ENCODE data around the gene CCDC102A. TPM values are rescaled to one million over a fixed set of nuclear protein-coding genes. Genes with fewer than 3 reads are reported as not detected.

The CCDC102A gene
- total RNA-seq, 2 donors from 2014 or later, result 16.7 to 21.2 TPM

DNA sequence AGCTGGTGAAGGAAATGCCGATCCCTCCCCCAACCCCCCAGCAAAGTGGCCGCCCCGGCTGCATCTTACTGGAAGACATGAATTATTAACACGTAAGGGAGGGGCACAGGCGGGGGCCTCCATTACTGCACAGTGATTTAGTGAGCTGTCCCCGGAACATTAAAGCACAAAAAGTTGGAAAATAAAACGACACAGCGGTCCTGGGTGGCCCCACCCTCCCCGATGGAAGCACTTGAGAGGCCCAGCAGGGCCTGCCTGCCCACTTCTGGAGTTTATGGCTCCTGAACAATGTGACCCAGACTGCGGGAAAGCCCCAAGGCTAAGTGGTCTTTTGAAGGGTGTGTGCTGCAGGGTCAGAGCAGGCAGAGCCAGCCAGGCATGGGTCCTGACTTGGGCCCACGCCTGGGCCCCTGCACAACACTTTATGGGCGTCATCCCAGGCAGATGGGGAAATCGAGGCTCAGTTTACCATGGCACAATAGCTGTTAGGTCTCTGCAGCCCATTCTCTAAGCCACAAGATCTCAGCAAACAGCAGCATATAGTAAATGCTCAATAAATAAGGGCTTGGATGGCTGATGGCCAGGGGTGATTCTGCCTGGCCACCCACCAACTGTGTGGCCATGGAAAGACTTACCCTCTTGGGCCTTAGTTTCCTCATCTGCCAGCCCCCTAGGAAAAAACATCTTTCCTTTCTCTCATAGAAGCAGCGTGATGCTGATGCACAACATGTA, 22.8 kb downstream of the CCDC102A start:
- H3K4me3 Mint-ChIP-seq, result no peak overlapping the region

DNA sequence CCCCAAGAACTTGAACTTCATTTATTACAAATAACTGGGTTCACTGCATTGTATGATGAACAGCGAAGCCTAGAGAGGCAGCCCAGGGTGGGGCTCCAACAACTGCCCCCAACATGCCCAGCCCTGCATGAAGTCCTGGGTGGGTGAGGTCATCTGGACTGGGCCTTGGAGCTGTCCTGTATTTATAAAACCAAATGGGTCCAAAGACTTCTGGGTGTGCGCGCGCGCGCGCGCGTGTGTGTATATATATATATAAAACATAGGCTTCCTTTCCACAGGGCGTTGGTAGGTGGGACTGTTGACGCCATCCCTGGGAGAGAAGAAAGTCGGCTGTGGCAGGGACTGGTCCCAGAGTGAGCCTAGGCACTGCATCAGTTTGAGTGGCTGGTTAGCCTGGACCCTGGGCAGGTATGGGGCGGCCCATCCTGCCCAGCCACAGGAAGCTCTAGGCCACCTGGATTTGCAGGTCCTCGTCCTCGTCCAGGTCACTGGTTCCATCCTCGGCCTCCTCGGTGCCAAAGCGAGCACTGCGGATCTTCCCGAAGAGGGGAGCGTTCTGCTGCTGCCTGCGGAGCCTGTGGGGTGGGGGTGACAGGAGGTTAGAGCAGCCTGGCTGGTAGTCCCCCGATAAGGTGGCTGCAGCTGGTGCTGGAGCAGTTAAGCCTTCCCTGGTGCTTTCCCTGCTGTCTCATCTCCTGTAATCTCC, 23.9 kb downstream of the CCDC102A start:
- H3K4me3 Mint-ChIP-seq, result no peak overlapping the region
- no peak for ATAC-seq (replicated peaks)
- H3K4me1 Mint-ChIP-seq, result no peaks in the 10 kb centered on the region

More for the DNA sequence above, 22.8 kb downstream of the CCDC102A start:
- Mint-ChIP-seq H3K27ac (no peak overlapping the region), H3K27me3 (no peaks in the 10 kb centered on the region), H3K9me3 (no peaks in the 10 kb centered on the region), H3K36me3 (ENCODE audit: low read depth) (peaks cover 31% of the 10 kb centered on the region), H3K4me1 (no peaks in the 10 kb centered on the region)
- ATAC-seq (replicated peaks), result no peak

DNA sequence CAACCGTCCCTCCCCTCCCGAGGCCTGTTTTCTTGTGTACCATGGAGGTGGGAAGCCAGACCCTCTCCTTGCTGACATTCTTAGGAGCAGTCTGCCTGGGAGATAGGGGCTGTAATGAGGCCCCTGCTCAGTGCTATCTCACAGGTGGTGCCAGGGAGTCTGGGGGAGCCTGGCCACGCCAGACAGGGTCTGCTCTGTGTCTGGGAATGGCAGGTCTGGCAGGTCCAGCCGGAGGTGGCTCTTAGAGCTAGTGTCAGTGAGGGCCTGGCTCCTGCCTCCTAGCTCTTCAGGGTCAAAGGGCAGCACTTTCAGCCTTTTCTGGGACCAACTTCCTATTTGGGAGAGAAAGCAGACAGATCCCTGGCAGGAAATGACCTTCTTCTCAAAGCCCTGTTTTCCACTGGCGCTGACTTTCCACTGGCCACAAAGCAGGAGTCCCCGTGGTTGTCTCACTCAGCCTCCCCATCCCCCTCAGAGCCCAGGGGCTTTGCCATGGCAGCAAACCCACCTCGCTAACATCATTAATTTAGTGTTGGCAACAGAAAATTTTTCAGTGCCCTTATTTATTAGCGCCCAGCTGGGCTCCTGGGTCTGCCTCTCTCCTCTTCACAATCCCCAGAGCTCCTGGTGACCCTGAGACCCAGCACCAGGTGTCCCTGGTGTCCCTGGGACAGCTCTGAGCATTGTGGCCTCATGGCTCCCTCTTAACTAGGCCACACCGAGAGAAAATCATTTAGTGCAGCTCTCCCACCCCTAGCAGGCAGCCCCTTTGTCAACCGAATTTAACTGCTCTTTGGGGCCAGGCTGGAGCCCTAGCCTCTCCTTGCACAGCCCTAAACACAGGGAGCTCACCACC, 26.1 kb downstream of the CCDC102A start:
- Mint-ChIP-seq H3K4me3 (no peak overlapping the region), H3K27me3 (no peaks in the 10 kb centered on the region), H3K4me1 (no peaks in the 10 kb centered on the region), H3K9me3 (no peaks in the 10 kb centered on the region), H3K36me3 (ENCODE audit: low read depth) (peaks cover 14% of the 10 kb centered on the region), H3K27ac (no peak overlapping the region)
- no peak for ATAC-seq (replicated peaks)

More for the DNA sequence above, 23.9 kb downstream of the CCDC102A start:
- Mint-ChIP-seq H3K9me3 (no peaks in the 10 kb centered on the region), H3K27me3 (no peaks in the 10 kb centered on the region), H3K36me3 (ENCODE audit: low read depth) (peaks cover 28% of the 10 kb centered on the region), H3K27ac (no peak overlapping the region)

DNA sequence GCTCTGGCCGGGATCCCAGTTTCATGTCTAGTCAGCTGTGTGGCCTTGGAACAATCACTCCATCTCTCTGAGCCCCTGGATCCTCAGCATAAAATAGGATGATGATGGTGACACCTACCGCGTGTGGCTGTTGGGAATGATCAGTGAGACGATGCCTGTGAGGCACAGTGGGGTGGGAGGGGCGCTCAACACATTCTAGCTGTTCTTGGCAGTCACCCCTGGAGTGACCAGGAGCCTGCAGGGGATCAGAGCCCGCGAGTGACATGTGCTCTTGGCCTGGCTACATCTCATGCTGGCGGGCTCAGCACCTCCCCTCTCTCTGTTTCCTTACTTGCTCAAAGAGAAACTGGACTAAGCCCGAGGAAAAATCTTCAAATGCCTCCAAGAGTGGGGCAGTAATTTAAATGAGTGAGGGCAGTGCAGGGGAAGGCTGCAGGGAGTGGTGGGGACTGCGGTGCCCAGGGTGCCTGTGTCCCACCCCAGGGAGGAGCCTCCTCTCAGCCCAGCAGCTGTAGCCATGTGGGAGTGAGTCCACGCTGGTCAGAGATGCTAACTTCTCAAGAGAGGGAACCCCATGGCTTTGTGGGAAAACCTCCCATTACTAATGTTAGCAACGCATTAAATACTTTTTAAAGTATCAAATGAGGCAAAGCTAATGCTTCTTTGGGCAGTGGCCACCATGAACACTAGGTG, 27.0 kb downstream of the CCDC102A start:
- Mint-ChIP-seq H3K9me3 (no peaks in the 10 kb centered on the region), H3K27ac (no peak overlapping the region), H3K36me3 (ENCODE audit: low read depth) (peaks cover 12% of the 10 kb centered on the region), H3K4me1 (no peaks in the 10 kb centered on the region), H3K4me3 (no peak overlapping the region), H3K27me3 (no peaks in the 10 kb centered on the region)
- no peak for ATAC-seq (replicated peaks)

DNA sequence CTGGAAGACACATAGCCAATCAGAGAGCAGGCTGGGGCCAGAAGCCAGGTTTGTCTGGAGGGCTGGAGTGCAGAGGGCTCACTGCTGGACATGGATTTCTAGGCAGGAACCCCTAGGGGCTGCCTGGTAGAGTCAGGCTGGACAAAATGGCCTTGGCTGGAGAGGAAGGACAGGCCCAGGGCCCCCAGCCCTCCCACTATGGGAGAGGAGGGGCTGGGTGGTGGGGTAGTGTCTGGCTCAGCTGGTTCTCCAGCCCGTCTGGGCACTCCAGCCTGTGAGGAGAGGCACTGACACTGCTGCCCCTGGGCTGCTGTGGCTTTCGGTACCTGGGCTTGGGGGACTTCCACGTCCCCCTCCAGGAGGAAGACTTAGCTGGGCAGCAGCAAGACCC, 28.3 kb downstream of the CCDC102A start:
- no peak overlapping the region for H3K4me3 Mint-ChIP-seq
- no peak overlapping the region for H3K27ac Mint-ChIP-seq
- no peaks in the 10 kb centered on the region for H3K9me3 Mint-ChIP-seq
- no peaks in the 10 kb centered on the region for H3K27me3 Mint-ChIP-seq
- no peak for ATAC-seq (replicated peaks)
- H3K36me3 Mint-ChIP-seq (ENCODE audit: low read depth), result peaks cover 8% of the 10 kb centered on the region
- H3K4me1 Mint-ChIP-seq, result no peaks in the 10 kb centered on the region

DNA sequence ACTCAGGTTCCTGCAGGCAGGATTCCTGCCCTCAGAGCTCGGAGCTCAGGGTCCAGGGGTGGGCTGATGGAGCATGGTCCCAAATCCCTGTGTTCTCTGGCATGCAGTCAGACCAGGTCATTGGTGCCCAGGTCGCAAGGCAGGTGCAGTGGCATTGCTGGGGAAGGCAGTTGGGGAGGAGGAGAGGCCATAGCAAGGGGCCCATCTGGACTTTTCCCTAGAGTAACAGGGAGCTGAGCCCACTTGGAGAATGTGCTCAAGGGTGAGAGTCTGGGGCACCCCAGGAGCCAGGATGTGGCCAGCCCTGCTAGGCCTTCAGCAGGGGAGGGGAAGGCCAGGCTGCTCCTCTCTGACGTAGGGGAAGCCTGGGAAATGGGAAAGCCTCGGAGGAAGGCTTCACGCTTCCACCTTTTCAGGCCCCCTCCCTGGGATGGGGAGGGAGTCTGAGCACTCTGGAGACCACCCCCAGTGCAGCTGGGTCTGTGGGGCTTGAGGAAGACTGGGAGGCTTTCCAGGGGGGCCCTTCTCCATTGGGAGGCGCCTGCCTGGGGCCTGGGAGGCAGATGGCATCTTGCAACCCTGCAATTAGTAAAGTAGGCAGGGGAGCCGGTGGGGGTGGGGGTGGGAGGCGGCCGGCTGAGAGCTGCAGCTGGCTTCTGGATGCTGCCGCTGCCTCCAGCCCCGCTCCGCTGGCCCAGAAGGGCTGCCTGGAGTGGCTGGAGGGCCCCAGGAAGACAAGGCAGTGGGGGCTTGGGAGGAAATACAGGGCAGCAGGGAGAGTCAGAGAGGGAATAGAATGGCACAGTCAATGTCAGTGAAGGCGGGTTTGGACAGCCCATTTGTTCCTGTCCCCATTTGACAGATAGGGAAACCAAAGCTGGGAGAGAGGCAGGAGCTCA, 29.0 kb downstream of the CCDC102A start:
- Mint-ChIP-seq H3K9me3 (no peaks in the 10 kb centered on the region), H3K4me3 (no peak overlapping the region)

DNA sequence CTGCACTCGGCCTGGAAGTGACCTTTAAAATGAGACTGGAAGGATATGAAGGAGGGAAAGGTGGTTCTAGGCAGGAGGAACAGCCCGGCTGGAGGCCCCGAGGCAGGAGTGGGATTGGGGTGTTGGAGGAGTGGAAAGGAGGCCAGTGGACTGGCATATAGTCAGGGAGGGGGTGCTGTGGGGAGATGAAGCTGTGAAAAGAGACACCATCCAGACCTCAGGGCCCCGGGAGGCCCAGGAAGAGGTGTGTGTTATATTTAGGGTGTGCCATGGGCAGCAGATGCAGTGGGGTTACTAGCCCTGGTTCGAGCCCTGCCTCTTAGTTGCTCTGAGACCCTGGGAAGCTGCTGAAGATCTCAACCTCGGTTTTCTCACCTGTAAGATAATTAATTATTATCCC, 31.2 kb downstream of the CCDC102A start:
- Mint-ChIP-seq H3K9me3 (no peaks in the 10 kb centered on the region), H3K36me3 (ENCODE audit: low read depth) (no peaks in the 10 kb centered on the region), H3K27ac (no peak overlapping the region), H3K27me3 (no peaks in the 10 kb centered on the region), H3K4me1 (no peaks in the 10 kb centered on the region), H3K4me3 (no peak overlapping the region)
- ATAC-seq (replicated peaks), result no peak

More for the DNA sequence above, 29.0 kb downstream of the CCDC102A start:
- no peak for ATAC-seq (replicated peaks)
- Mint-ChIP-seq H3K4me1 (no peaks in the 10 kb centered on the region), H3K27ac (no peak overlapping the region), H3K36me3 (ENCODE audit: low read depth) (peaks cover 5% of the 10 kb centered on the region), H3K27me3 (no peaks in the 10 kb centered on the region)

DNA sequence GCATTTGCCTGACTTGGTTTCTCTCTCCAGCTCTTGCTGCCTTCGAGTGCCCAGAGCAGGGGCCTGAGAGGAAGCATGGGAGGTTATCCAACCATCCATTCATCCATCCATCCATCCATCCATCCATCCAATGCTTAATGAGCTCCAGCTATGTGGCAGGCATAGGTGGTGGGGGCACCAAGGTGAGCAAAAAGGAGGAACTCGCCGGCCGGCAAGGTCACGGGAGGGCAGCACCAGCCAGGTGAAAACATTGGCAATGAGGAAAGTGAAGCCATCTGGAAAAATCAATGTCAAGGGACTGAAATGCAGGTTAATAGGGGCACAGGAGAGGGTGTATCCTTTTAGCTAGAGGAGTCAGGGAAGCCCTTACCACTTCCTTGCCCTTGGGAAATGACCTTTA, 31.9 kb downstream of the CCDC102A start:
- Mint-ChIP-seq H3K4me1 (no peaks in the 10 kb centered on the region), H3K27ac (no peak overlapping the region), H3K27me3 (no peaks in the 10 kb centered on the region), H3K36me3 (ENCODE audit: low read depth) (no peaks in the 10 kb centered on the region), H3K4me3 (no peak overlapping the region), H3K9me3 (no peaks in the 10 kb centered on the region)
- no peak for ATAC-seq (replicated peaks)

DNA sequence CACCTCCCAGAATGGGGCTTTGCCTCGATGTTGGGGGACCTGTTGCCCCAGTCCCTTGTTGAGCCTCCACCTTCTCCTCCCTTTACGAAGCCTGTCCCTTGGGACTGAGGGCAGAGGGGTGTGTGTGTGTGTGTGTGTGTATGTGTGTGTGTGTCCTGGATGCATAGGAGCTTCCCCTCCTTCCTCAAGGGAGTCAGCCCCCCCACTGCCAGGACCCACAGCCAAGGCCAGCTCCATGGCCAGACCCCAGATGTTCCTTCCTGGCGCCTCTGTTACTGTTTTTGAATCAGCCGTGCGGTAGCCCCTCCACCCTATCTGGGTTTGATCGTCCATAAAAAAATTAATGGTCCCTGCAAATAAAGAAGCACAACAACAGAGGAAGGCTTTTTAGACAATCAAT, 32.4 kb downstream of the CCDC102A start:
- no peak overlapping the region for H3K4me3 Mint-ChIP-seq

DNA sequence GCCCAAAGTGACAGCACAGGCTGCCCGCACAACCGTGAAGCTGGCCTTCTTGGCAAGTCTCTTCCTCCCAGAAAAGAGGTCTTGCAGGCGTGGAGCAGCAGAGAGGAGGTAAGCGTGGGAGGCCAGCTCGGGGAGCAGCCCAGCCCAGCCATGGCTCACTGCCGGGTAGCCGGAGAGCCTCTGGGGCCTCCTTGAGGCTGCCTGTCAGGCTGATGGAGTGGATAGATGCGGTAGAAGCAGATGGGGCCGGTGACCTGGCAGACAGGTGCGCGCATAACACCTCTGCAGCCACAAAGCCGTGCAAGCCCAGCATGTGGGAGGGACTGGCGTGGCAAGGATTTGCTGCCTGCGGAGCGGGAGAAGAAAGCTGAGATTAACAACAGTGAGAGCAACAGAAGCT, 33.0 kb downstream of the CCDC102A start:
- no peaks in the 10 kb centered on the region for H3K36me3 Mint-ChIP-seq (ENCODE audit: low read depth)
- no peak overlapping the region for H3K27ac Mint-ChIP-seq
- H3K27me3 Mint-ChIP-seq, result no peaks in the 10 kb centered on the region
- no peak overlapping the region for H3K4me3 Mint-ChIP-seq
- no peaks in the 10 kb centered on the region for H3K4me1 Mint-ChIP-seq
- no peak for ATAC-seq (replicated peaks)
- no peaks in the 10 kb centered on the region for H3K9me3 Mint-ChIP-seq

More for the DNA sequence above, 32.4 kb downstream of the CCDC102A start:
- H3K9me3 Mint-ChIP-seq, result no peaks in the 10 kb centered on the region
- ATAC-seq (replicated peaks), result no peak
- H3K4me1 Mint-ChIP-seq, result no peaks in the 10 kb centered on the region
- no peak overlapping the region for H3K27ac Mint-ChIP-seq
- H3K36me3 Mint-ChIP-seq (ENCODE audit: low read depth), result no peaks in the 10 kb centered on the region
- no peaks in the 10 kb centered on the region for H3K27me3 Mint-ChIP-seq

DNA sequence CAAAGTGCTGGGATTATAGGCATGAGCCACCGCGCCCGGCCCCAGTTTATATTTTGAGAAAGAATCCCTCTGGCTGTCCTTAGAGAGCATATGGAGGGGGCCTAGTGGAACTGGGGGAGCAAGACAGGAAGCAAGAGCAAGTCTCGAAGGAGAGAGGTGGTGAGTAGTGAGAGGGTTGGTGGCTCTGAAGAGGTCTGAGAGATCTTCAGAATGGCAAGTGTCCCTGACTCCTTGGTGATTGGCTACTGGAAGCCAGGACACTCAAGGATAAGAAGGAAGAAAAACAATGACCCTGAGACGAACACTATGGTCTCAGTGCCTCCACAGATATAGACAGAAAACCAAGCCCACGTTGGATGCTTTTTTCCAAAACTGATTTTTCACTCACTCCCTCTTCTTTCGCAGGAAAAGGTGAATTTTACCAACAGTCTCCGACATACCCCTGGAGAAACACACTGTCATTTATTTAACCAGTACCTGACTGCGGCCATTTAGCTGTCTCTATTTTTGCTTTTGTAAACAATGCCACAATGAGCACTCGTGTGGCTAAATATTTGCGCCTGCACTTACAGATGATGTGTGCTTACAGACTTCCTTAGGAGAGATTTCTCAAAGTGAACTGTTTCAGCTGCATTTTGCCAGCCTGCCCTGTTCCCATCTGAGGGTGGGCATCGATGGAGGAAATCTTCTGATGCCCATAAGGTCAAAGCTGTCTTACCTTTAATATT, 34.2 kb downstream of the CCDC102A start:
- peak overlapping the region; percentile 17 for H3K27ac Mint-ChIP-seq
- H3K36me3 Mint-ChIP-seq (ENCODE audit: low read depth), result no peaks in the 10 kb centered on the region
- H3K27me3 Mint-ChIP-seq, result no peaks in the 10 kb centered on the region
- no peaks in the 10 kb centered on the region for H3K4me1 Mint-ChIP-seq
- H3K9me3 Mint-ChIP-seq, result no peaks in the 10 kb centered on the region
- ATAC-seq (replicated peaks), result no peak
- no peak overlapping the region for H3K4me3 Mint-ChIP-seq

DNA sequence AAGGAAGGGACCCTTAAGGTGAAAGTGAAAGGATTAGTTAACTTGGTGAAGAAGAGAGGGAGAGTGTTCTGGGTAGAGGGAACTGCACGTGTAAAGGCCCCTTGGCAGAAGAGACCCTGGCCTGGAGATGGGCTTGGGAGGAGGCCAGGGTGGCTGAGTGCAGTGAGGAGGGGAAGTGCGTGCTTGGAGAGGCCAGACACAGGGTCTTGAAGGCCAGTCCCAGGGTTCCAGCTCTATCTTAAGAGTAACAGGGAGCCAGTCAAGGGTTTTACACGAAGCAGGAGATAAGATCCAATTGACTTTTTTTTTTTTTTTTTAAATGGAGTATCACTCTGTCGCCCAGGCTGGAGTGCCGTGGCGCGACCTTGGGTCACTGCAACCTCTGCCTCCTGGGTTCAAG, 34.9 kb downstream of the CCDC102A start:
- Mint-ChIP-seq H3K27me3 (no peaks in the 10 kb centered on the region), H3K36me3 (ENCODE audit: low read depth) (no peaks in the 10 kb centered on the region), H3K9me3 (no peaks in the 10 kb centered on the region), H3K27ac (no peak overlapping the region), H3K4me1 (no peaks in the 10 kb centered on the region), H3K4me3 (no peak overlapping the region)
- no peak for ATAC-seq (replicated peaks)

DNA sequence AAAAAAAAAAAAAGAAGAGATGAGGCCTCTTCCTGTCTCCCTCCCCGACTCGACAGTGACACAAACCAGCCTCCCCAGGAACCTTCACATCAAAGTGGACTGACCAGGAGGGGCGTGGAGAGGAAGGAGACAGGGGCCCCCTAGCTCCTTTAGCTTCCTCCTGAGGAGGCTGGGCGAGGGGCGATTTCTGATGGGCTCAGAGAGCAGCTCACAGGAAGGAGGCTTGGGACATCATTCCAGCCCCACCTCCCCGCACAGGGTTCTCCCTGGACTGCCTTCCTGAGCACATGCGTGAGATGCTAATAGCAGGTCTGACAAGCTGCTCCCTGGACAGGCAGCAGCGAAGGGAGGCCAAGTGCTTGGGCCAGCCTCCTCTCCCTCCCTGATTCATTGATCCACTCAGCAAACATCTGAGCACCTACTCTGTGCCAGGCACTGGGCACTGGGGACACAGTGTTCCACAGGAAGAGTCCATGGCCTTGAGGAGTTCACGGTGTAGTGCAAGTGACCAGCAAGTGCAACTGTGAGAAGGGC, 35.7 kb downstream of the CCDC102A start:
- no peaks in the 10 kb centered on the region for H3K27me3 Mint-ChIP-seq
- H3K36me3 Mint-ChIP-seq (ENCODE audit: low read depth), result no peaks in the 10 kb centered on the region
- H3K9me3 Mint-ChIP-seq, result no peaks in the 10 kb centered on the region
- H3K27ac Mint-ChIP-seq, result no peak overlapping the region
- H3K4me1 Mint-ChIP-seq, result no peaks in the 10 kb centered on the region
- peak; percentile 44 for ATAC-seq (replicated peaks)
- no peak overlapping the region for H3K4me3 Mint-ChIP-seq
